Activated naive CD8-positive, alpha-beta T cell treated with anti-CD3 and anti-CD28 coated beads, Interleukin-2, amount 50 U/mL, for 24 hours (primary cell): ENCODE results near the gene KRTAP5-2.
"Not testable (repeated sequence)": the region's sequence is repeated elsewhere in the genome, so short reads cannot be mapped to it uniquely, and the experiment has no call there.

ENCODE experiments used
- ATAC-seq: fragments of 150-1000 bp; cut with Tn5 transposase; one replicate; pipeline ENCODE4 v1.10.0; 2021
- DNase-seq: peaks from one replicate; pipeline ENCODE4 v3.0.0; 2021
- H3K27ac Mint-ChIP-seq: one replicate; pipeline ENCODE4 v1.8.0; 2021; ENCODE audit warnings: mild to moderate bottlenecking, mixed read lengths
- H3K27me3 Mint-ChIP-seq: one replicate; pipeline ENCODE4 v1.8.0; 2021; ENCODE audit warnings: mixed read lengths
- H3K36me3 Mint-ChIP-seq: one replicate; pipeline ENCODE4 v1.8.0; 2021; ENCODE audit warnings: low read depth, mixed read lengths
- H3K4me1 Mint-ChIP-seq: one replicate; pipeline ENCODE4 v1.8.0; 2021; ENCODE audit warnings: mixed read lengths
- H3K4me3 Mint-ChIP-seq: one replicate; pipeline ENCODE4 v1.8.0; 2021; ENCODE audit warnings: mild to moderate bottlenecking, moderate library complexity, mixed read lengths
- H3K9me3 Mint-ChIP-seq: one replicate; pipeline ENCODE4 v1.8.0; 2021; ENCODE audit warnings: mixed read lengths

KRTAP5-2 gene

GRCh38 chr11:1633864-1634263, 35.8 kb upstream of the KRTAP5-2 start:
- Mint-ChIP-seq H3K9me3 (no peaks in the 10 kb centered on the region), H3K36me3 (no peaks in the 10 kb centered on the region), H3K4me1 (peaks cover 2% of the 10 kb centered on the region), H3K27ac (no peak overlapping the region), H3K4me3 (no peak overlapping the region), H3K27me3 (peaks cover 29% of the 10 kb centered on the region)
- DNase-seq (no peak), ATAC-seq (no peak)

- H3K27ac Mint-ChIP-seq, result no peak overlapping the region
- peaks cover 31% of the 10 kb centered on the region for H3K27me3 Mint-ChIP-seq
- ATAC-seq, result no peak
- peaks cover 2% of the 10 kb centered on the region for H3K4me1 Mint-ChIP-seq
- no peak for DNase-seq
- H3K4me3 Mint-ChIP-seq, result no peak overlapping the region
- H3K9me3 Mint-ChIP-seq, result no peaks in the 10 kb centered on the region
- no peaks in the 10 kb centered on the region for H3K36me3 Mint-ChIP-seq
Observed at GRCh38 chr11:1632053-1632714, 34.1 kb upstream of the KRTAP5-2 start.

- Mint-ChIP-seq H3K27ac (no peak overlapping the region), H3K9me3 (no peaks in the 10 kb centered on the region), H3K36me3 (no peaks in the 10 kb centered on the region), H3K4me1 (peaks cover 2% of the 10 kb centered on the region), H3K4me3 (no peak overlapping the region), H3K27me3 (peaks cover 36% of the 10 kb centered on the region)
- DNase-seq (no peak), ATAC-seq (no peak)
Observed at GRCh38 chr11:1631066-1631568, 33.0 kb upstream of the KRTAP5-2 start.

GRCh38 chr11:1630271-1630670, 32.2 kb upstream of the KRTAP5-2 start:
- Mint-ChIP-seq H3K4me1 (peaks cover 2% of the 10 kb centered on the region), H3K4me3 (no peak overlapping the region), H3K9me3 (no peaks in the 10 kb centered on the region), H3K27ac (no peak overlapping the region), H3K36me3 (no peaks in the 10 kb centered on the region), H3K27me3 (peaks cover 36% of the 10 kb centered on the region)
- DNase-seq, result no peak
- no peak for ATAC-seq

GRCh38 chr11:1629326-1630185, 31.5 kb upstream of the KRTAP5-2 start, which contains the start of gene KRTAP5-5:
Gene KRTAP5-5 (plus strand): TSS chr11:1629775. CDS start chr11:1629841, 66 bp downstream.
- H3K27ac Mint-ChIP-seq, result no peak within 1 kb of the TSS
- ATAC-seq (no peak), DNase-seq (no peak)
- peaks cover 2% of the 10 kb centered on the region for H3K4me1 Mint-ChIP-seq
- H3K36me3 Mint-ChIP-seq, result no peaks in the 10 kb centered on the region
- H3K27me3 Mint-ChIP-seq, result peaks cover 36% of the 10 kb centered on the region
- no peaks in the 10 kb centered on the region for H3K9me3 Mint-ChIP-seq
- no peak within 1 kb of the TSS for H3K4me3 Mint-ChIP-seq

- ATAC-seq (peak; percentile 77), DNase-seq (peak; percentile 75)
- Mint-ChIP-seq H3K27ac (no peak overlapping the region), H3K36me3 (no peaks in the 10 kb centered on the region), H3K27me3 (peaks cover 36% of the 10 kb centered on the region), H3K4me1 (peaks cover 2% of the 10 kb centered on the region), H3K9me3 (no peaks in the 10 kb centered on the region), H3K4me3 (no peak overlapping the region)
Observed at GRCh38 chr11:1628506-1629325, 30.6 kb upstream of the KRTAP5-2 start.

- Mint-ChIP-seq H3K4me1 (peaks cover 2% of the 10 kb centered on the region), H3K9me3 (no peaks in the 10 kb centered on the region), H3K27ac (no peak overlapping the region), H3K36me3 (no peaks in the 10 kb centered on the region), H3K4me3 (no peak overlapping the region), H3K27me3 (peaks cover 22% of the 10 kb centered on the region)
- no peak for ATAC-seq
- DNase-seq, result no peak
Observed at GRCh38 chr11:1625541-1625940, 27.4 kb upstream of the KRTAP5-2 start.

GRCh38 chr11:1624621-1625020, 26.5 kb upstream of the KRTAP5-2 start:
- no peak overlapping the region for H3K4me3 Mint-ChIP-seq
- H3K4me1 Mint-ChIP-seq, result peaks cover 3% of the 10 kb centered on the region
- no peak overlapping the region for H3K27ac Mint-ChIP-seq
- no peak for ATAC-seq
- no peaks in the 10 kb centered on the region for H3K9me3 Mint-ChIP-seq
- no peaks in the 10 kb centered on the region for H3K36me3 Mint-ChIP-seq
- no peak for DNase-seq
- H3K27me3 Mint-ChIP-seq, result peaks cover 18% of the 10 kb centered on the region

- no peak overlapping the region for H3K27ac Mint-ChIP-seq
- H3K4me3 Mint-ChIP-seq, result no peak overlapping the region
- no peaks in the 10 kb centered on the region for H3K36me3 Mint-ChIP-seq
- ATAC-seq (no peak), DNase-seq (no peak)
- peaks cover 4% of the 10 kb centered on the region for H3K4me1 Mint-ChIP-seq
- H3K9me3 Mint-ChIP-seq, result no peaks in the 10 kb centered on the region
- peaks cover 12% of the 10 kb centered on the region for H3K27me3 Mint-ChIP-seq
Observed at GRCh38 chr11:1623716-1624115, 25.6 kb upstream of the KRTAP5-2 start.

GRCh38 chr11:1622086-1622485, 24.0 kb upstream of the KRTAP5-2 start, which contains the start of gene KRTAP5-4:
Gene KRTAP5-4 (minus strand): TSS chr11:1622138. CDS start chr11:1622093, 45 bp downstream.
- no peak for DNase-seq
- Mint-ChIP-seq H3K27ac (no peak within 1 kb of the TSS), H3K36me3 (no peaks in the 10 kb centered on the region), H3K27me3 (peaks cover 9% of the 10 kb centered on the region), H3K9me3 (no peaks in the 10 kb centered on the region), H3K4me3 (no peak within 1 kb of the TSS), H3K4me1 (peaks cover 4% of the 10 kb centered on the region)
- no peak for ATAC-seq

- Mint-ChIP-seq H3K9me3 (no peaks in the 10 kb centered on the region), H3K4me3 (no peak overlapping the region), H3K27ac (no peak overlapping the region), H3K4me1 (peaks cover 4% of the 10 kb centered on the region), H3K36me3 (no peaks in the 10 kb centered on the region), H3K27me3 (peaks cover 19% of the 10 kb centered on the region)
- peak; percentile 61 for ATAC-seq
- DNase-seq, result no peak
Observed at GRCh38 chr11:1619449-1619848, 21.4 kb upstream of the KRTAP5-2 start.

- DNase-seq (no peak), ATAC-seq (no peak)
- H3K27ac Mint-ChIP-seq, result no peak overlapping the region
- H3K4me3 Mint-ChIP-seq, result no peak overlapping the region
- peaks cover 17% of the 10 kb centered on the region for H3K27me3 Mint-ChIP-seq
- H3K4me1 Mint-ChIP-seq, result peaks cover 4% of the 10 kb centered on the region
- H3K36me3 Mint-ChIP-seq, result no peaks in the 10 kb centered on the region
- H3K9me3 Mint-ChIP-seq, result no peaks in the 10 kb centered on the region
Observed at GRCh38 chr11:1618231-1618630, 20.1 kb upstream of the KRTAP5-2 start.

GRCh38 chr11:1608363-1608762, 10.3 kb upstream of the KRTAP5-2 start, which contains the start of gene KRTAP5-3:
Gene KRTAP5-3 (minus strand): TSS chr11:1608463. CDS start chr11:1608385, 78 bp downstream.
- no peak within 1 kb of the TSS for H3K4me3 Mint-ChIP-seq
- no peaks in the 10 kb centered on the region for H3K36me3 Mint-ChIP-seq
- DNase-seq (no peak), ATAC-seq (no peak)
- peaks cover 26% of the 10 kb centered on the region for H3K27me3 Mint-ChIP-seq
- peaks cover 2% of the 10 kb centered on the region for H3K4me1 Mint-ChIP-seq
- no peak within 1 kb of the TSS for H3K27ac Mint-ChIP-seq
- no peaks in the 10 kb centered on the region for H3K9me3 Mint-ChIP-seq

GRCh38 chr11:1607901-1608300, 9.8 kb upstream of the KRTAP5-2 start:
- not testable (repeated sequence) for H3K4me1 Mint-ChIP-seq, H3K36me3 Mint-ChIP-seq, H3K27ac Mint-ChIP-seq, ATAC-seq, DNase-seq, H3K9me3 Mint-ChIP-seq, H3K4me3 Mint-ChIP-seq
- peaks cover 30% of the 10 kb centered on the region for H3K27me3 Mint-ChIP-seq
